Liver (tissue), 9 donors: ENCODE data around the gene MBLAC2. TPM values are rescaled to one million over a fixed set of nuclear protein-coding genes. Genes with fewer than 3 reads are reported as not detected.

Experiments
- DNase-seq: peaks from one replicate; pipeline ENCODE4 v3.0.0-alpha.2; 2017; ENCODE audit warnings: low spot score
- H3K27ac ChIP-seq, 2 donors: one replicate each; pipeline ENCODE4 v1.7.0; 2013; ENCODE audit warnings: inconsistent platforms in 2 of 2, low read length in 2 of 2, control low read depth in 1 of 2, low read depth in 1 of 2, mild to moderate bottlenecking in 1 of 2
- H3K27me3 ChIP-seq, 4 donors: one replicate each; pipeline versions ENCODE4 v1.6.1 to v1.7.0; 2013; ENCODE audit warnings: low read length in 3 of 4, inconsistent platforms in 1 of 4, mild to moderate bottlenecking in 1 of 4, moderate library complexity in 1 of 4; ENCODE audit not compliant: control insufficient read depth in 4 of 4, insufficient read depth in 4 of 4
- H3K36me3 ChIP-seq, 4 donors: one replicate each; pipeline versions ENCODE4 v1.6.1 to v1.7.0; 2013; ENCODE audit warnings: low read length in 3 of 4, mild to moderate bottlenecking in 3 of 4, low read depth in 1 of 4, moderate library complexity in 1 of 4; ENCODE audit not compliant: control insufficient read depth in 4 of 4, insufficient read depth in 3 of 4
- H3K4me1 ChIP-seq, 4 donors: one replicate each; pipeline versions ENCODE4 v1.6.1 to v1.7.0; 2013; ENCODE audit warnings: low read length in 3 of 4, mild to moderate bottlenecking in 3 of 4, moderate library complexity in 1 of 4; ENCODE audit not compliant: control insufficient read depth in 4 of 4, insufficient read depth in 4 of 4
- H3K4me3 ChIP-seq, 3 donors: one replicate each; pipeline versions ENCODE4 v1.6.1 to v1.7.0; 2013; ENCODE audit warnings: low read length in 3 of 3, control low read depth in 1 of 3, low read depth in 1 of 3, mild to moderate bottlenecking in 1 of 3
- H3K9ac ChIP-seq, 2 donors: one replicate each; pipeline ENCODE4 v1.7.0; 2013; ENCODE audit warnings: low read length in 2 of 2, mild to moderate bottlenecking in 2 of 2, moderate library complexity in 2 of 2, control low read depth in 1 of 2, low read depth in 1 of 2
- H3K9me3 ChIP-seq, 4 donors: one replicate each; pipeline versions ENCODE4 v1.6.1 to v1.7.0; 2013; ENCODE audit warnings: low read length in 3 of 4; ENCODE audit not compliant: control insufficient read depth in 4 of 4
- ATF3 ChIP-seq: IDR thresholded peaks from 2 replicates; pipeline ENCODE4 v1.6.1; 2016; ENCODE audit warnings: antibody characterized with exemption
- CTCF ChIP-seq: fragments of 150-350 bp; IDR thresholded peaks from 2 replicates; pipeline ENCODE4 v1.5.1; 2017; ENCODE audit warnings: improper control_type of control experiment, low read depth, low read length; ENCODE audit not compliant: missing input control
- EGR1 ChIP-seq, 2 donors: IDR thresholded peaks; 2 replicates each; pipeline ENCODE4 v1.6.1; 2016 to 2018; ENCODE audit warnings: antibody characterized with exemption in 2 of 2, low read depth in 2 of 2
- FOXA1 ChIP-seq: IDR thresholded peaks from 2 replicates; pipeline ENCODE4 v1.6.1; 2016; ENCODE audit warnings: antibody characterized with exemption
- FOXA2 ChIP-seq: IDR thresholded peaks from 2 replicates; pipeline ENCODE4 v1.6.1; 2016; ENCODE audit warnings: antibody characterized with exemption
- GABPA ChIP-seq, 2 donors: IDR thresholded peaks in 1 of 2; conservative IDR thresholded peaks in 1 of 2; 2 replicates each; pipeline ENCODE4 v1.6.1; 2016; ENCODE audit warnings: antibody characterized with exemption in 2 of 2, mild to moderate bottlenecking in 1 of 2, moderate library complexity in 1 of 2
- HNF4A ChIP-seq, 2 donors: conservative IDR thresholded peaks; 2 replicates each; pipeline ENCODE4 v1.6.1; 2016; ENCODE audit warnings: antibody characterized with exemption in 2 of 2, mild to moderate bottlenecking in 2 of 2
- HNF4G ChIP-seq: IDR thresholded peaks from 2 replicates; pipeline ENCODE4 v1.6.1; 2016; ENCODE audit warnings: antibody characterized with exemption
- JUND ChIP-seq, 2 donors: IDR thresholded peaks; 2 replicates each; pipeline ENCODE4 v1.6.1; 2016; ENCODE audit warnings: antibody characterized with exemption in 2 of 2
- NR2F2 ChIP-seq: IDR thresholded peaks from 2 replicates; pipeline ENCODE4 v1.6.1; 2016; ENCODE audit warnings: antibody characterized with exemption
- RAD21 ChIP-seq, 2 donors: IDR thresholded peaks; 2 replicates each; pipeline ENCODE4 v1.6.1; 2016; ENCODE audit warnings: antibody characterized with exemption in 2 of 2, mild to moderate bottlenecking in 2 of 2
- REST ChIP-seq: IDR thresholded peaks from 2 replicates; pipeline ENCODE4 v1.6.1; 2016; ENCODE audit warnings: antibody characterized with exemption, mild to moderate bottlenecking
- RXRA ChIP-seq, 2 donors: IDR thresholded peaks; 2 replicates each; pipeline ENCODE4 v1.6.1; 2017 to 2018; ENCODE audit warnings: antibody characterized with exemption in 2 of 2, mild to moderate bottlenecking in 1 of 2
- SP1 ChIP-seq: IDR thresholded peaks from 2 replicates; pipeline ENCODE4 v1.6.1; 2018; ENCODE audit warnings: antibody characterized with exemption, mild to moderate bottlenecking
- TAF1 ChIP-seq: conservative IDR thresholded peaks from 2 replicates; pipeline ENCODE4 v1.6.1; 2016; ENCODE audit warnings: antibody characterized with exemption, mild to moderate bottlenecking
- YY1 ChIP-seq: IDR thresholded peaks from 2 replicates; pipeline ENCODE4 v1.6.1; 2016; ENCODE audit warnings: antibody characterized with exemption, mild to moderate bottlenecking
- ZBTB33 ChIP-seq: IDR thresholded peaks from 2 replicates; pipeline ENCODE4 v1.6.1; 2016; ENCODE audit warnings: antibody characterized with exemption
- WGBS: extraction: QIAGEN DNeasy Blood & Tissue Kit; methylation state at CpG from one replicate; pipeline ENCODE4 v1.1.7; 2013; 5-methylcytosine and 5-hydroxymethylcytosine counted together
- polyA plus RNA-seq, 2 donors: library from polyadenylated mRNA; stranded (reverse) in 1 of 2; unstranded in 1 of 2; fragments of 200-250 nt in 1 of 2; fragments of >200 nt in 1 of 2; fragmentation: Nextera tagmentation in 1 of 2; extraction: Ambion mirVana in 1 of 2; gene quantifications; one replicate each; pipeline versions ENCODE4 v1.2.1 to v1.2.3, GENCODE V29; 2013 to 2015
- total RNA-seq, 2 donors: library from RNA; depleted of rRNA; stranded (reverse); fragments of >200 nt; gene quantifications; one replicate each; pipeline ENCODE4 v1.2.3, GENCODE V29; 2014
- donor health status: healthy.
- donor health status: healthy.
- donor health status: healthy.
- donor health status: healthy.
- donor health status: healthy.

Gene MBLAC2
- total and polyA plus RNA-seq, 4 donors, result 2.6 to 4.6 (median 4.0) TPM

- H3K36me3 ChIP-seq, result no peaks in the 10 kb centered on the region
- no peak overlapping the region for H3K9ac ChIP-seq
- H3K4me1 ChIP-seq, result no peaks in the 10 kb centered on the region
- 92% methylated on average over 2 of the region's 2 CpGs for WGBS
- H3K9me3 ChIP-seq, result no peaks in the 10 kb centered on the region
- no peak overlapping the region for H3K4me3 ChIP-seq
- no peak for DNase-seq
- H3K27me3 ChIP-seq, result no peaks in the 10 kb centered on the region
- H3K27ac ChIP-seq, result no peak overlapping the region
- no peak for TF ChIP-seq FOXA1
- TF ChIP-seq CTCF, result no peak
- no peak for TF ChIP-seq SP1
- no peak for TF ChIP-seq RAD21 (IDR thresholded peaks at IDR 0.05)
- TF ChIP-seq NR2F2, result no peak
- TF ChIP-seq GABPA (IDR thresholded peaks at IDR 0.05 in 1 of 2, conservative IDR thresholded peaks at IDR 0.05 in 1 of 2), result no peak
- no peak for TF ChIP-seq ZBTB33
- TF ChIP-seq FOXA2, result no peak
- no peak for TF ChIP-seq EGR1 (IDR thresholded peaks at IDR 0.05; ENCODE audit: low read depth in 2 of 2)
- no peak for TF ChIP-seq HNF4G
- TF ChIP-seq REST, result no peak
- TF ChIP-seq RXRA (IDR thresholded peaks at IDR 0.05), result no peak
- TF ChIP-seq TAF1, result no peak
Measured at GRCh38 chr5:90504743-90505142, 30.2 kb upstream of the MBLAC2 start.

- WGBS, result 88% methylated on average over 1 of the region's 1 CpG
- DNase-seq, result no peak
- no peak overlapping the region for H3K4me3 ChIP-seq
- H3K27ac ChIP-seq, result no peak overlapping the region
- TF ChIP-seq JUND (IDR thresholded peaks at IDR 0.05) (no peak), RAD21 (IDR thresholded peaks at IDR 0.05) (no peak), FOXA2 (no peak), HNF4A (conservative IDR thresholded peaks at IDR 0.05) (no peak), HNF4G (no peak), TAF1 (no peak), FOXA1 (no peak), GABPA (IDR thresholded peaks at IDR 0.05 in 1 of 2, conservative IDR thresholded peaks at IDR 0.05 in 1 of 2) (no peak), ZBTB33 (no peak), YY1 (no peak), EGR1 (IDR thresholded peaks at IDR 0.05; ENCODE audit: low read depth in 2 of 2) (no peak), SP1 (no peak), RXRA (IDR thresholded peaks at IDR 0.05) (no peak), REST (no peak), ATF3 (no peak)
- no peaks in the 10 kb centered on the region for H3K4me1 ChIP-seq
- H3K36me3 ChIP-seq, result no peaks in the 10 kb centered on the region
- no peaks in the 10 kb centered on the region for H3K27me3 ChIP-seq
- no peaks in the 10 kb centered on the region for H3K9me3 ChIP-seq
- no peak overlapping the region for H3K9ac ChIP-seq
Measured at GRCh38 chr5:90503596-90503995, 29.0 kb upstream of the MBLAC2 start.
